NCI-H524 treated with DMSO at 0.1 percent for 48 hours (cell line): ENCODE results near the gene CNTLN.
"Not testable (repeated sequence)": the region's sequence is repeated elsewhere in the genome, so short reads cannot be mapped to it uniquely, and the experiment has no call there.

Experiments used
- DNase-seq: peaks from one replicate; lab custom pipeline; 2025; lab: John Stamatoyannopoulos, UW

The CNTLN gene

GRCh38 chr9:17134396-17135294 is at the start of gene CNTLN:
TSS of gene CNTLN (plus strand) at chr9:17135040. CDS start at chr9:17135066, 26 bp downstream.
- peak; percentile 44 for DNase-seq

DNA sequence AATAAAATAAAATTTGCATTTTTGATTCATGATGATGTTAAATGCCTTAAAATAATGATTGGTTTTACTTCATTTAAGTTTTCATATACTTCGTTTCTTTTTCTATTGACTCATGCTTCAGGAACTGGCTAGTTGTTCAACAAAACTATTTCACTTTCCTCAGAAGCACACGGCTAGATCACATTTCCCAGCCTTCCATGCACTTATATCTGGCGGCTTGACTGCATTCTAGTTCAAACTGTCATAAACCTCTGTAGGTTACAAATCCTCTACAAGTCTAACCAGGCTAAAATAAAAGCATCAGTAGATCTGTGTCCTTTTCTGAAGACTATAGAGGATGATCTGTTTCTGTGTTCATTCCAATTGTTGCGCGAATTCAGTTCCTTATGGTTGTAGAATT is 46.3 kb upstream of the CNTLN start:
- no peak for DNase-seq

- no peak for DNase-seq
Measured at GRCh38 chr9:17090041-17090440, 44.8 kb upstream of the CNTLN start.

- peak; percentile 39 for DNase-seq
Measured at GRCh38 chr9:17116400-17116837, 18.4 kb upstream of the CNTLN start.

DNA sequence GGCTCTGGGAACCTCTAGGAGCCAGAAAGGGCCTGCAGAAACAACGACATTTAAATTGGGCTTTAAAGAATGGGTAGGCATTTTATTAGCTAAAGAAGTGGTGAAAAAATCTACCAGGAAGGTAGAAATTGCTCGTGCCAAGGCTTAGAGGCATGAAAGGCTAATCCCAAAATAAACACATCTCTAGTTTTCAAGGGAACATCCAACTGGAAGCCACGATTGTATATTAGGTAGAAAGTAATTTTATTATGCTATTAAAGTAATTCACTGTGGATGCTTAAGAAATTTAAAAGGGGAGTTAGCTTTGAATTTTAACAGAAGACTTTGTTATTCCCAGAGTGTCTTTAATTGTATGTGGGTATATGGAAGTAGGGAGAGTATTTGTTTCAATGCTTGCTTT is 17.5 kb upstream of the CNTLN start:
- no peak for DNase-seq

DNA sequence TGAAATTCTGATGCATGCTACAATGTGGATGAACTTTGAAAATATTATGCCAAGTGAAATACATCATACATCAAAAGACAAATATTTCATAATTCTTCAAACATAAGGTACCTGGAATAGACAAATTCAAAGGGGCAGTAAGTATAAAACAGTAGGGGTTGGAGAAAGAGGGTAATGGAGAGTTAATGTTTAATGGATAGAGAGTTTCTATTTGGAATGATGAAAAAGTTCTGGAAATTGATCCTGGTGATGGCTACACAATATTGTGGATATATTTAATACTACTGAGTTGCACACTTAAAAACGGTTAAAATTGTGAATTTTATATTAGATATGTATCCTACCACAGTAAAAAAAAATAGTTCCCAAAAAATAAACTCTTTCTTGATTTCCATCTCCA is 14.6 kb upstream of the CNTLN start:
- DNase-seq, result no peak

DNA sequence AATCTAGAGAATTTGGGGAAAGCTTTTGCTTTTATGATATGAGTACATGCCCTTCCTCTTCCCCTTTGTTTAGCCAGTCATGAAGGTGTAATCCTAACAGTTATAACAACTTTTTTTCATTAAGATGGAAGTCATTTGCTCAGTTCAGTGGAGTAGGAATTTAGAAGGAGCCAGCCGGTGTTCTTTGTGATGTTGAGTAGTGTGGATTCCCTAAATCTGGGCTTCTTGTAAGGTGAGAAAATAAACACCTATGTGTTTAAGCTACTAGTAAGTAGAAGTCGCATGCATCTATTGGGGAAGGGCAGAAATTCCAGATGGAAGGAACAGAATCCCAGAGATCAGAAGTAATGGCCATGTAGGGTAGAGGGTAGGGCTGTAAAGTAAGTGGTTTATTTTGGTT is 13.6 kb upstream of the CNTLN start:
- no peak for DNase-seq

DNA sequence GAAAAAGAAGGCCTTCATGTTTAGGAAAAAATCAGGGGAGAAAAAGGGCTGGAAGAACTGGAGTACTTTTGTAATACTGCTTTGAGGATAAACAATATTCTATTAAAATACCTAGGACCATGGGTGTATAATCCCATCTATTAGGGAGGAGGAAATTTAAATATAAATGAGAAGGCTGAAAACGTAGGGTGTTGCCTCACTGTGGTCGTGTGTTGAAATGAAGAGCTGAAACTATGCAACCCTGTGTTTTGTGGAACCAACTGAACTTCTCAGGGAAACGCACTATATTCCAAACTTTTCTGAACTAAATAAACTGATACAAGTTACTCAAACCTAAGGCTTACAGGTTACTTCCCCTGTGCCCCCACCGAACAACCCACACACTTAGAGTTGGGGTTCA is 4.5 kb upstream of the CNTLN start:
- no peak for DNase-seq

DNA sequence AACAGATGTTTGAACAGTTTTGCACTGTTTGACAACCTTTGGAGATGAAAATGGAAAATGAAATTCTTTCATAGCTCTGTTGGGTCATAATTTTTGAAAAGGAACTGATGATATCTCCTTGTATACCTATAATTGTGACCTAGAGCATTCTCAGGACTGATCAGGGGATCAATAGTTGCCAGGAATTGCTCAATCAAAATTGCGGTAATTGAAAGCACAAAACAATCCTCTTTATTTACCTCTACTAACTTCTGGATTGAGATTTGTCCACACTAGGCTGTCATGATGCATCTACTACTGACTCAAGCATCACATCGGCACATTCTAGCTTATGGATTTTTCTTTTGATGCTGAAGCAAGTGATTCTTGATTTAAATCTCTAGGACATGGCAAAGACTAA is 4.1 kb upstream of the CNTLN start:
- DNase-seq, result no peak

DNA sequence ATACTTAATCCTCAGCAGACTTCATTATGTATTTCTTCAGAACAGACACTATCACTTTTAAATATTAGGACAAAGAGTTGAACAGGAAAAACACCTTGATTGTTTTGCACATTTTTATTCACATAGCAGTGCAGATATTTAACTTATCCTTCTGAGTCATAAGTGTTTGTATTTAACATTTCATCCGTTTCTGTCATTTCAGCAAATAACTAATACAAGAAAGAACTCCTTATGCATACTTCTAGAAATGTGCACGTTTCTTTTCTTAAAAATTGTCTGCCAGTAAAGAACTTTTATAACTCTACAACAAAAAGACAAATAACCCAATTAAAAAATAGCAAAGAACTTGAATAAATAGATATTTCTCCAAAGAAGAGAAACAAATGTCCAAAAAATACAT is 3.3 kb upstream of the CNTLN start:
- no peak for DNase-seq

DNA sequence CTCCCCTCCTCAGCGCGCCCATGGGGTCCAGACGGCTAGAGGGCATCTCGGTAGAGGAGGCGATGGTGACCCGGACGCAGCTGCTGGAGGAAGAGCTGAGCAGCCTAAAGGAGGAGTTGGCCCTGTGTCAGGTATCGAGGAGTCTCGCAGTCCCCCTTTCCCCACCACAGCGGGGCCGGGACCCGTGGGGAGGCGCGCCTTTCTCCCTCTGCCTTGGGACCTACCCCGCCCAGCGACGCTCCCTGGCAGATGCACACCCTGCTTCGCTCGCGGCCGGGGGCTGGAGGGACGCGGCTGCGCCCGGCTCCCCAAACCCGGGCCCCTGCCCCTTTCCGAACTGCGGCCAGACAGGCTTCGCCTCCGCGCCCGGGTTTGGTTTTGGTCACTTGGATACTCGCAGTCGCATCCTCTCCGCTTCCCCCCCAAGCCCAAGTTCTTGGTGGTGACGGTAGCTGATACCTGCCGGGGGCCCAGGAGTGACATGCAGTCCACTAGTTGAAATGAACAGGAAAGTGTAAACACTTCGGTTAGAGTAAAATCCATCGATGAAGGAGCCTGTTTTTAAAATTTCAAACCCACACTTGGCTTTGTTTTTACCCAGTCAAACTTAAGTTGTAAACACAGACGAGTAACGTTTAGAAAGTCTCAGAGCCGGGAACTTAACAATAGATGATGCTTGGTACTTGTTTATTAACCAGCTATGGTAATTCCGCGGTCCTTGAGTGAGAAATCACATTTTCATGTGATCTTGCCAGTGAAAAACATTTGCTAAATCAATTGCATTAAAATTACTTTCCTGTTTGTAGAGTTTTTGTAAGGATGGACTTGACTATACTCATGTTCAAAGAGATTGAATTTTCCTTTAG is 688 bp downstream of the CNTLN start:
- no peak for DNase-seq

DNA sequence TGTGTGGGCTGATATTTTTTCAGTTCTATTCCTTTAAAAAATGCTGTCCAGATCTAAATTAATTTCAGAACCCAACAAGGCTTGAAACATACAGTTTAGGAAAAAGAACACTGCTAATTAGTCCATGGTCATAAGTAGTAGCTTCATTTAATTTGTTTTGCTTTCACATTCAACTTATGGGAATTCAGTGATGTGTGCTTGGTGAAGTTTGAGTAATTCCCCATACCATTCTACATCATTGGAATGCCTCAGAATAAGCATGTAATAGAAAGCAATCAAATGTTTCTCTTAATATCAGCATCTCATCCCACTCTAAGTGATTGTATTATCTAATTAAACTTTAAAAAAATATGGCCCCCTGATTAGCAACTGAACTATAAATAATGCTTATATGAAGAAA is 2.7 kb downstream of the CNTLN start:
- no peak for DNase-seq

DNA sequence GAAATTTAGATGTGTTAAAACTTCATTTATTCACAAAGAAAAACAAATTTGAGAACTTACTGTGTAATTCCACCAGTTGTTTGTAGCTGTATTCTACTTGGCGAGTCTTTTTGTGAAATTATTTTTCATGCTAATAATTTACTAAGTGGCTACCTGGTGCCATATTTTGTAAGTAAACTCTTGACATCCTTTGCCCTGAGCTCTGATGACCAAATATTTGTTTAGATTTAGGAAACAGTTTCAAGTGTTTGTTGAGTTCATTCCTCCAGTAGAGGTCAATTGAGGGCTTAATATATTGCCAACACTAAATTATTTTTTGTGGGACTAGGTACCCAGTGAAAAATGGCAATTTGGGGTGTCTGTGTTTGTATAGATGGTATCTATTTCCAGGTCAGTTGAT is 3.7 kb downstream of the CNTLN start:
- DNase-seq, result no peak

DNA sequence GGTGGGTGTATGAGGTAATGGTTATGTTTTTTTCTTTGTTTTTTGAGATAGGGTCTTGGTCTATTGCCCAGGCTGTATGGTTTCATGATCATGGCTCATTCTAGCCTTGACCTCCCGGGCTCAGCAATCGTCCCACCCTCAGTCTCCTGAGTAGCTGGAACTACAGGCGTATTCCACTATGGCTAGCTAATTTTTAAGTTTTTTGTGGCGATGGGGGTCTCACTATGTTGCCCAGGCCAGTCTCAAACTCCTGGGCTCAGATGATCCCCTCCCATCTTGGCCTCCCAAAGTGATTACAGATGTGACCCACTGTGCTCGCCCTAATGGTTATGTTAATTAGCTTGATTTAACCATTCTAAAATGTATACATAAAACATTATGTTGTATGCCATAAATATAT is 5.6 kb downstream of the CNTLN start:
- no peak for DNase-seq

- DNase-seq, result no peak
Measured at GRCh38 chr9:17148324-17148723, 13.5 kb downstream of the CNTLN start.

- no peak for DNase-seq
Measured at GRCh38 chr9:17159469-17159868, 24.6 kb downstream of the CNTLN start.

DNA sequence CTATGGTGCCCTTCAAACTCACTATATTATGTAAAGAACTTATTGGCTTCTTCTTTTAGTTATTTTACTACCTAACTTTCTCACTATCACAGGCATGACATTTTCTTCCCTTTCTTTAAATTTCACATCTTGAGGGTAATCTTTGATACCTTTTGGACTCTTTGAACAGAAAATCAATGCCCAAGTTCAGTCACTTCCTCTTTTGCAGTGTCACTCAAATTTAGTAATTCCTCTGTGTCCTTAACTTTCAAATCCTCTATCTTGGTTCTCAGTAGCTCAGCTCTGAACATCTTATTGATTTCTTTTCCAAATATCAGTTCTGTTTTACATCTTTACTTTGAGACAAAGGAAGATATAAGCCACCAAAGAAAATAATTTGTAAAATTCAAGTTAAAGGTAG is 25.5 kb downstream of the CNTLN start:
- no peak for DNase-seq

- no peak for DNase-seq
Measured at GRCh38 chr9:17165764-17166163, 30.9 kb downstream of the CNTLN start.

- DNase-seq, result no peak
Measured at GRCh38 chr9:17166346-17166745, 31.5 kb downstream of the CNTLN start.

- DNase-seq, result no peak
Measured at GRCh38 chr9:17171309-17172094, 36.7 kb downstream of the CNTLN start.

DNA sequence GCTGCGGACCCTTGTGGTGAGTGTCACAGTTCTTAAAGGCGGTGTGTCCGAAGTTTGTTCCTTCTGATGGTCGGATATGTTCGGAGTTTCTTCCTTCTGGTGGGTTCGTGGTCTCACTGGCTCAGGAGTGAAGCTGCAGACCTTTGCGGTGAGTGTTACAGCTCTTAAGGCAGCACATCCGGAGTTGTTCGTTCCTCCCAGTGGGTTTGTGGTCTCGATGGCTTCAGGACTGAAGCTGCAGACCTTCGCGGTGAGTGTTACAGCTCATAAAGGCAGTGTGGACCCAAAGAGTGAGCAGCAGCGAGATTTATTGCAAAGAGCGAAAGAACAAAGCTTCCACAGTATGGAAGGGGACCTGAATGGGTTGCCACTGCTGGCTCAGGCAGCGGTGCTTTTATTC is 42.7 kb downstream of the CNTLN start:
- DNase-seq, result not testable (repeated sequence)

GRCh38 chr9:17185481-17186029 is 50.7 kb downstream of the CNTLN start:
- DNase-seq, result no peak
